ENCODE data around the gene SUGCT. TPM values are rescaled to one million over a fixed set of nuclear protein-coding genes. Genes with fewer than 3 reads are reported as not detected.

SUGCT gene
- total and polyA plus RNA-seq, 2 of the 13 experiments (the other 11 are each of a cell fraction or from before 2014, with no cell fraction given) = 10.1 to 22.2 TPM

GRCh38 chr7:40773656-40774055 is 638.9 kb downstream of the SUGCT start (continued):
- TF ChIP-seq MXI1 (IDR thresholded peaks at IDR 0.05; ENCODE audit: borderline replicate concordance, low read depth, low read length) (no peak), ZNF737 (CRISPR knock-in tag; IDR thresholded peaks at IDR 0.05; ENCODE audit: borderline replicate concordance) (no peak), ZNF878 (CRISPR knock-in tag; IDR thresholded peaks at IDR 0.05) (no peak), ZFYVE20 (CRISPR knock-in tag; IDR thresholded peaks at IDR 0.05; ENCODE audit: borderline replicate concordance, low read depth) (no peak), GATAD1 (CRISPR knock-in tag; IDR thresholded peaks at IDR 0.05) (no peak)

GRCh38 chr7:40775877-40776276 is 641.1 kb downstream of the SUGCT start:
- peaks cover 9% of the 10 kb centered on the region for H3K4me1 ChIP-seq (ENCODE audit: insufficient read depth, low read length)
- BruUV-seq (replicated peaks) = no TSS peak
- intact Hi-C loops (cut with micrococcal nuclease; ENCODE audit: unreplicated experiment) (loop anchor here (1.0 kb wide), 1 partner anchor 29 kb away; no protein-coding TSS in a partner anchor), in situ Hi-C loops (cut with HindIII; ENCODE audit: extremely low pct_ligation_motif_present, low pct_unique_long_range_greater_than_20kb) (no loop called here)
- TF ChIP-seq GTF3A (CRISPR knock-in tag; conservative IDR thresholded peaks at IDR 0.05) (no peak), ZNF503 (CRISPR knock-in tag; IDR thresholded peaks at IDR 0.05) (no peak), ZNF101 (CRISPR knock-in tag; IDR thresholded peaks at IDR 0.05; ENCODE audit: borderline replicate concordance, low read depth) (no peak)
- no peak overlapping the region for H3K4me3 ChIP-seq (replicated peaks in 1 of 3; ENCODE audit: insufficient read depth in 1 of 3, low read depth in 2 of 3, low read length in 3 of 3)
- no peak overlapping the region for H3K9ac ChIP-seq (ENCODE audit: insufficient read depth, low read depth, low read length)
- H3K36me3 ChIP-seq (replicated peaks in 1 of 2; ENCODE audit: control insufficient read depth in 1 of 2, insufficient read depth in 2 of 2, low read length in 2 of 2) = no peaks in the 10 kb centered on the region
- no peaks in the 10 kb centered on the region for H3K79me2 ChIP-seq (ENCODE audit: insufficient read depth, low read length)
- H2AFZ ChIP-seq (ENCODE audit: low read length) = no peak overlapping the region
- H3K27ac ChIP-seq (ENCODE audit: extremely low read length, insufficient read depth, low read length) = no peak overlapping the region
- H4K20me1 ChIP-seq (ENCODE audit: insufficient read depth, low read length) = no peaks in the 10 kb centered on the region
- FAIRE-seq (no peak), DNase-seq (ENCODE audit: low spot score) (no peak), ATAC-seq (no peak)
- ChIA-PET POLR2A (no interaction called here), CTCF (ENCODE audit: low intra/inter-chr PET ratio, low total read pairs) (no interaction called here)
- no peak overlapping the region for H3K4me2 ChIP-seq (ENCODE audit: low read depth, low read length)
- no peaks in the 10 kb centered on the region for H3K27me3 ChIP-seq (ENCODE audit: control insufficient read depth in 1 of 2, insufficient read depth in 2 of 2, low read length in 2 of 2)
- no peaks in the 10 kb centered on the region for H3K9me3 ChIP-seq (ENCODE audit: low read length)
- WGBS (ENCODE audit: low lambda C conversion rate) = 93% methylated on average over 4 of the region's 4 CpGs
